ENCODE results near the gene TYW5. TPM values are rescaled to one million over a fixed set of nuclear protein-coding genes. Genes with fewer than 3 reads are reported as not detected.
A peak's percentile ranks its signal among the peaks of the same experiment; 100 is the strongest.

Gene TYW5
- total RNA-seq, 1 donor from 2014 or later = 9.2 TPM

- Mint-ChIP-seq H3K27me3 (ENCODE audit: low read depth, unreplicated experiment) (no peaks in the 10 kb centered on the region), H3K4me3 (ENCODE audit: unreplicated experiment) (peak overlapping the region; percentile 100), H3K36me3 (ENCODE audit: low read depth, unreplicated experiment) (peaks cover 10% of the 10 kb centered on the region), H3K27ac (ENCODE audit: unreplicated experiment) (peak overlapping the region; percentile 96), H3K4me1 (ENCODE audit: low read depth, unreplicated experiment) (peaks cover 12% of the 10 kb centered on the region), H3K9me3 (ENCODE audit: unreplicated experiment) (peaks cover 6% of the 10 kb centered on the region)
- H3K9me3 ChIP-seq (ENCODE audit: insufficient read depth, low read depth, low read length) = peaks cover 2% of the 10 kb centered on the region
- peak overlapping the region; percentile 96 for H3K27ac ChIP-seq (ENCODE audit: low read depth, low read length)
- no peak for FAIRE-seq
- peak overlapping the region; percentile 88 for H3K4me2 ChIP-seq (ENCODE audit: low read length)
- H3K4me1 ChIP-seq (ENCODE audit: insufficient read depth, low read length) = peaks cover 8% of the 10 kb centered on the region
- H3K9ac ChIP-seq (ENCODE audit: low read length) = peak overlapping the region; percentile 96
- H4K20me1 ChIP-seq (ENCODE audit: insufficient read depth, low read length) = peaks cover 28% of the 10 kb centered on the region
- no peaks in the 10 kb centered on the region for H3K36me3 ChIP-seq (ENCODE audit: insufficient read depth, low read length)
- peaks cover 51% of the 10 kb centered on the region for H3K79me2 ChIP-seq (ENCODE audit: insufficient read depth, low read length)
- H3K4me3 ChIP-seq (ENCODE audit: insufficient read depth, low read depth, low read length) = peak overlapping the region; percentile 97
- no peak for DNase-seq (ENCODE audit: low read depth)
- H2AFZ ChIP-seq (ENCODE audit: low read depth, low read length) = peak overlapping the region; percentile 94
- TF ChIP-seq EZH2 (IDR thresholded peaks at IDR 0.05; ENCODE audit: insufficient read depth, low read length) (no peak), CTCF (IDR thresholded peaks at IDR 0.05; ENCODE audit: insufficient read depth, low read depth, low read length) (no peak)
- H3K27me3 ChIP-seq (ENCODE audit: insufficient read depth, low read length) = no peaks in the 10 kb centered on the region
These were observed 43.5 kb downstream of the TYW5 start for GRCh38 chr2:199911877-199912161.

DNA sequence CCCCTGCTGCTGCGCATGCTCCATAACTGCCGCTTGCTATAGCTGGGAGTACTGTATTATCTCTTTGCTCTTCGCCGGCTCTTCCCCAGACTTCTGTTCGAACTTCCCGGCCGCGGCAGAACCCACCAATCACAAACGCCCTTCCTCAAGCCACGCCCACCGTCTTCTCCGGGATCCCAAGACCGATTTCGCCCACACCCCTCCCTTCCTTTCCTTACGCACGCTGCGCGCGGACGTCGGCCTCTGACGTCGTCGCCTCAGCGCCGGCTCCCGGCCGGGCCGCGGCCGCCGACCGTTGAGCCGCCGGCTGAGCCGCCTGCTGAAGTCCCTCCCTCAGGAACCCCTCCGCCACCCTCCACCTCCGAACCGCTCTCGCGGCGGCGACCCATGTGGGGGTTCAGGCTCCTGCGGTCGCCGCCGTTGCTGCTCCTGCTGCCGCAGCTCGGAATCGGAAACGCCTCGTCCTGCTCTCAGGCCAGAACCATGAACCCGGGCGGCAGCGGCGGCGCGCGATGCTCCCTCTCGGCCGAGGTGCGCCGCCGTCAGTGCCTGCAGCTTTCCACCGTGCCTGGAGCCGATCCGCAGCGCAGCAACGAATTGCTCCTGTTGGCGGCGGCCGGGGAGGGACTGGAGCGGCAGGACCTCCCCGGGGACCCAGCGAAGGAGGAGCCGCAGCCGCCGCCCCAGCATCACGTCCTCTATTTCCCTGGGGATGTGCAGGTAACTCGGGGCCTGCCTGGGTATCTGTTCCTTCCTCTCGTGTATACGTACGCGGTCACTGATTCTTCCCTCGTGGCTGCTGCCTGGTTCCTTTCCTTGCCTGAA, 44.0 kb downstream of the TYW5 start, which contains the start of gene C2orf69:
TSS of gene C2orf69 (plus strand) at position 242 of the 825 bp plus-strand sequence. CDS start at position 388, 146 bp downstream.
- Histone ChIP-seq H3K27ac (ENCODE audit: low read depth, low read length) (peak within 1 kb of the TSS; percentile 96), H3K27me3 (ENCODE audit: insufficient read depth, low read length) (no peaks in the 10 kb centered on the region), H4K20me1 (ENCODE audit: insufficient read depth, low read length) (peaks cover 28% of the 10 kb centered on the region), H3K9me3 (ENCODE audit: insufficient read depth, low read depth, low read length) (no peaks in the 10 kb centered on the region), H3K4me2 (ENCODE audit: low read length) (peak within 1 kb of the TSS; percentile 88), H3K9ac (ENCODE audit: low read length) (peak within 1 kb of the TSS; percentile 96), H3K4me3 (ENCODE audit: insufficient read depth, low read depth, low read length) (peak within 1 kb of the TSS; percentile 97), H2AFZ (ENCODE audit: low read depth, low read length) (peak within 1 kb of the TSS; percentile 94), H3K79me2 (ENCODE audit: insufficient read depth, low read length) (peaks cover 45% of the 10 kb centered on the region), H3K36me3 (ENCODE audit: insufficient read depth, low read length) (no peaks in the 10 kb centered on the region), H3K4me1 (ENCODE audit: insufficient read depth, low read length) (peaks cover 8% of the 10 kb centered on the region)
- FAIRE-seq = peak; percentile 32
- DNase-seq (ENCODE audit: low read depth) = peak; percentile 91
- TF ChIP-seq EZH2 (IDR thresholded peaks at IDR 0.05; ENCODE audit: insufficient read depth, low read length) (no peak), CTCF (IDR thresholded peaks at IDR 0.05; ENCODE audit: insufficient read depth, low read depth, low read length) (no peak)
- Mint-ChIP-seq H3K4me1 (ENCODE audit: low read depth, unreplicated experiment) (peaks cover 12% of the 10 kb centered on the region), H3K27ac (ENCODE audit: unreplicated experiment) (peak within 1 kb of the TSS; percentile 96), H3K4me3 (ENCODE audit: unreplicated experiment) (peak within 1 kb of the TSS; percentile 100), H3K36me3 (ENCODE audit: low read depth, unreplicated experiment) (peaks cover 5% of the 10 kb centered on the region), H3K9me3 (ENCODE audit: unreplicated experiment) (peaks cover under 1% of the 10 kb centered on the region), H3K27me3 (ENCODE audit: low read depth, unreplicated experiment) (no peaks in the 10 kb centered on the region)

All from astrocyte (in vitro differentiated cells and primary cell).